ENCODE results near the gene MCUR1.
"Not testable (repeated sequence)": the region's sequence is repeated elsewhere in the genome, so short reads cannot be mapped to it uniquely, and the experiment has no call there.

MCUR1 gene

DNA sequence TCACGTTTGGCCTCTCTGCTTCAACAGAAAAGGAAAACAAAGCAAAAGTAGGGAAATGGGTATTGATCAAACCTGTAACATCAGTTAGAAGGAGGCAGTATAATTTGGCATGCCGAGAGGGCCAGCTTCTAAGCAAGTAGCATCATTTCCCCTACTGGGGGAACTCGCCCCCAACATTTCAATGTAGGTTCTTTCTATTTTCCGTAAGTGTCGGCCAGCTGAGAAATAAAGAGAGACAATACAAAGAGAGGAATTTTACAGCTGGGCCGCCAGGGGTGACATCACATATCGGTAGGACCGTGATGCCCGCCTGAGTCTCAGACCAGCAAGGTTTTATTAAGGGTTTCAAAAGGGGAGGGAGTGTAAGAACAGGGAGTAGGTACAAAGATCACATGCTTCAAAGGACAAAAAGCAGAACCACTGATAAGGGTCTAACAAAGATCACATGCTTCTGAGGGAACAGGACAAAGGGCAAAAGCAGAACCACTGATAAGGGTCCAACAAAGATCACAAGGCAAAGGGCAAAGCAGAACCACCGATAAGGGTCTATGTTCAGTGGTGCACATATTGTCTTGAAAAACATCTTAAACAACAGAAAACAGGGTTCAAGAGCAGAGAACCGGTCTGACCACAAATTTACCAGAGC lies 14.4 kb upstream of the MCUR1 start:
- not testable (repeated sequence) for DNase-seq (ENCODE audit: low read depth in 3 of 3)

DNA sequence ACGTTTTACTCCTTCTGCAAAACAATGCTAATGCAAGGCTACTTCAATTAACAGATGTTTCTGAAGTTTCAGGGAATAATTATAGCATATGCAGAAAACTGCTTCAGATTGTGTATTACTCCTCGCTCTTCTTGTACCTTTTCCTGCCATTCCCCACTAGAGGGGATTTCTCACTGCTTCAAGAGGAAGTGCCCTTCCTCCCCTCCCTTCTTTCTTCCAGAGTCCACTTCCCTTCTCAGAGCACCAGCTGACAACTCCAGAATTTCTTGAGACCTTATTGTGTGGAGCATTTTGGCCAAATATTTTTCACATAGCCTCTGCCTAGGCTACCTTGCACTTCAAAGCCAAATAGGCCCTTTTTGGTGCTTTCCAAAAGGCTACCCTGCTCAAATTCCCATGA lies 12.7 kb upstream of the MCUR1 start:
- no peak for DNase-seq (ENCODE audit: low read depth in 3 of 3)

DNA sequence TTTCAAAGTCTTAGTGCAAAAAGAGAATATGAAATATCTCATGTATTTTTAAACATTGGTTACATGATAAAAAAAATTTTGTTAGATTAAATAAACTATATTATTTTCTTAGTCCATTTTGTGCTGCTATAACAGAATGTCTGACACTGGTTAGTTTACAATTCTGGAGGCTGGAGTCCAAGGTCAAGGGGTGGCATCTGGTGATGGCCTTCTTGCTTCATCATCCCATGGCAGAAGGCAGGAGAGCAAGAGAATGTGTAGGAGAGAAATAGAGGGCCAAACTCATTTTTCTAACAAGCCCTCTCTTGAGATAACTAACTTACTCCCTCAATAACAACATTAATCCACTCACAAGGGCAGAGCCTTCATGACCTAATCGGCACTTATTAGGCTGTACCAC lies 11.5 kb upstream of the MCUR1 start:
- DNase-seq (ENCODE audit: low read depth in 3 of 3) = no peak

DNA sequence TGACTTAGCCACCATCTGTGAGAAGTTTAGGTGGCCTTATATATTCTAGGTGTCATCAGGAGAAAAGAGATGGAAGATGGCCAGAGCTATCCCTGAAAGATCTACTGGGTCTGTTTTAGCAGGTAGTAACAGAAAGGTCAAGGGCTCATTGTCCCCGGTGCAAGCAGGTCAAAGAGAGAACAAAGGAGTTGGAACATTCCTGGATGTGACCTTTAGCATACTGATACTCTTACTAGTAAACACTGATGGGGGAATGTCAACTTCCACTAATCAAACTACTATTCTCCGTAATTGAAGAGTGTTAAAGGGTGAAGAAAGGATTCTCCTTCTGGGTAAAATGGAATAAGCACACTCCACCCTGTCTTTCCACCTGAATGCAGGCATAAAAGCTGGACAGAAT lies 4.0 kb upstream of the MCUR1 start:
- no peak for DNase-seq (ENCODE audit: low read depth in 3 of 3)

DNA sequence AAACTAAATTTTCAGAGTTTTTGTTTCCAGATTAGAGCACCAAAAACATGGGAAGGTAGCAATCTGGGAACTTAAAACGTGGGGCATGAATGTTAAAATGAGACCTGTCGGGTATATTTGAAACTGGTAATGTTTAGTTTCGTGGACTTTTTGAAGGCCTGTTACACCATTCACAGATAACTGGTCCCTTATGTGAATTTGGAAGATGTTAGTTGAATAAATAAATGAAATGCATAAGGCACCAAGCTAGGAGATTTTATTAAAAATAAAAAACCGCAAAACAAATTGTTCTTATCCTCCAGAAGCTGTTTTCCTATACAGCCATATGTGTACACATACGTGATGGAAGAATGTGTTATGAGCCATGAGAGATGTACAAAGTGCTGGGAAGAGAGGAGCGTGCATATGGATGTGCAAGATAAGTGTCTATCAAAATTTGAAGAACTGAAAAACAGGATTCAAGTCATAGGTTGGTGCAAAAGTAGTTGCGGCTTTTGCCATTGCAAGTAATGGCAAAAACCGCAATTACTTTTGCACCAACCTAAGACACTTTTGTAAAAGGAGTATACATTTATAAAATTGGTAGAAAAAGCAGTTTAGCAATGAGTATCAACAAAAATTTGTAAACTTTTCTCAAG lies 700 bp upstream of the MCUR1 start:
- DNase-seq (ENCODE audit: low read depth in 3 of 3) = no peak

DNA sequence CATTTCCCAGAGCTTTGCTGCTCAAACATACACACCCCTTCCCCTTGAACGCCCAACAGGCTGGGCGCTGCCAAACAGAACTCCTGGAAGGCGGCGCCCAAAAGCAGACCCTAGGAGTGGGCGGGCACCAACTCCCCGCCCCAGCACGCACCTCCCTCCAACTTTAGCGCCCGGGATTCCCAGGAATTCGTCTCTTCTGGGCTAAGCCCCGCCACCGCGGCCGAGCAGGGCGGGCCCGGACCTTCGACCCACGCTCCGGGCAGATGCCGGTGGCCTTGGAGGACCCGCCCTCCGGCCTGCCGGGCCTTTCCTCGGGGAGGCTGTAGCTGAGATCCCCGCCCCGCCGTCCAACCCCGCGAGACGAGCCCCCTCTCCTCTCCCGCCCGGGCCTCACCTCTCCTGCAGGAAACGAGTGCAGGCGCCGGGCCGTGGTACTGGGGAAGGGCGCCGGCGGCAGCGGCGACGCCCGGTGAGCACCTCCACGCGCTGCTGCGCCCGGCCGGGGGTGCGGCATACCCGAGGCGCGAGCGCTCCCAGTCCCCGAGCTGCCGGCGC lies 659 bp downstream of the MCUR1 start:
- DNase-seq (ENCODE audit: low read depth in 3 of 3) = peak in 1 of 3 donors; percentile 26

DNA sequence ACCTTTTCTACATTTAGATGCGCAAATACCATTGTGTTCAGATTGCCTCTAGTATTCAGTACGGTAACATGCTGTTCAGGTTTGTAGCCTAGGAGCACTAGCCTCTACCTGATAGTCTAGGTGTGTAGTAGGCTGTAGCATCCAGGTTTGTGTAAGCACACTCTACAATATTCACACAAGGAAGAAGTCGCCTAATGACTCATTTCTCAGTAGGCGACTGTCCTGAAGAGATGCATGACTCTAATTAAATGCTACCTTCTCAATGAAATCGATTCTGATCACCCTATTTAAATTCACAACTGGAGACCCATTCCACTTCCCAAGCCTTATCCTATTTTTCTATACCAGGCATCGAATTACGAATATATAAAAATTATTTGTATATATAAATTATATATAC lies 1.3 kb downstream of the MCUR1 start:
- DNase-seq (ENCODE audit: low read depth in 3 of 3) = no peak

DNA sequence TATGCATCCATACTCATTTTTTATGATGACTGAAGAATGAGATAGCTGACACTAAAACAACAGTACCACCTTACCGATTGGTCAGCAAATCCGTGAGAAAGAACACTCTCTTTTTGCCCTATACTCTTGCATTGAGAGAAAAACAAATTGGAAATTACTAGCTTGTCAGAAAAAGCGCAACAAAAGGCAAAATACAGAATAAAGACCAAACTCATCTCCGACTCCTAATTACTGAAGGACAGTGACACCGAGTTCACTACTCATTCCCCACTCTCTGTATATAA lies 2.1 kb downstream of the MCUR1 start:
- DNase-seq (ENCODE audit: low read depth in 3 of 3) = no peak

DNA sequence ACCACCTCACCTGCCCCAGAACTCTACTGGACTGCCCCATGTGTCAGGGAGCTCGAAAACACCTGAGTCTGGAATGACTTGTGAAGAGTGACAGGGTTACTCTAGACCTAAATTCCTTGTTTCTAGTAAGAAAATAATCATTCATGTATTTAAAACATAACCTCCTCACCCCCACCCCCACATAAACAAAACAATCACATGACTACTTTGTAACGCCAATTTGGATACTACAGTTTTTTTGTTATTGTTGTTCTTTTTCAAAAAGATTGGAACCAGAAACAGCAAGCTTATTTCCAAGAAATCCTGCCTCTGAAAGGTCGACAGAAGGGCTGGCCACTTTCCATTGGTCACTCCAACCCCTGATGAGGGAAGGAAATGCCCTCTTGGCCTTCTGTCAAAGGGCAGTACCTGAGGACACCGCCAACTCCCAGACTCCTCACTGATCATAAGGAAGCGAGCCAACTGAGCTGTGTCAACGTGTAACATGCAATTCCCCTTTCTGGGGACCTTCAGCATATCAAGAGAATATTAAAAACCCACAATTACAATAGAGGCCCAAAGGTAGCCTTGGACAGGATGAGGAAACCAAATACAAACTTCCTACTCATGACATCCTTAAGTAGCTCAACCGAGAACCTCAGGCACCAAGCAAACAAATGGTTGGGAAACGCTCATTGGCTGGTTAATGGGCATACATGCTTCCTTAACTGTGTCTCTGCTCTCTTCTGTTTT lies 2.6 kb downstream of the MCUR1 start:
- DNase-seq (ENCODE audit: low read depth in 3 of 3) = no peak

DNA sequence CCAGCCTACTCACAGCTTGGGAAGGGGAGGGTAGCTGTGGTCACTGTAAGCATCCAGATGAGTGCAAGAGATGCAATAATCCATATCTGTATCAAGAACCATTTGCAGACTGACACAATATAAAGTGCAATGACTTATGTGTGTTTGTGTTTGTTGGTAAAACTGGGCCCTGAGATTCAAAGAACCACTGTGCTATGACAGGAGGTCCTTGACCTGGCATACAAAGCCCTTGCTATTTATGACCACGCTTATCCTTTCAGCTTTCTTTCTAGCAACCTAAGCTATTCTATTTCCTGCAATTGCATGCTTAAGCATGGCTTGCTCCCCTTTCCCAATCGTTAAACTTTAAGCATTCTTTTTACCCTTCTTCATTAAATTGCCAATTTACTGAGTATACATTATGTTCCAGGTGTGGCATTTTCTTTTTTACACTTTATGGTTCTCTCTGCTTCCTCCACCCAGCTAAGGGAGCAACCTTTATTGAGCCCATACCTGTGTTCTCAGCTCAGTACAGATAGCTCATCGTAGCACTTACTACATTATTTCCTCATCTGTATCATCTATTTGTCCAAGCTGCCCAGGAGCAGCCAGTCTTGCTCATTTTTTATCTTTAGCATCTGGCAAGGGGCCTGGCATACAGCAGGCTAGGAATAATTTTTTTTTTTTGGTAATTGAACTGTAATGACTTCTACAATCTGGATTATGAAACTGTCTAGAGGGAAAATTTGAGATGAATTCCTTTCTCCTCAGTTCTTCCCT lies 3.5 kb downstream of the MCUR1 start:
- DNase-seq (ENCODE audit: low read depth in 3 of 3) = no peak

DNA sequence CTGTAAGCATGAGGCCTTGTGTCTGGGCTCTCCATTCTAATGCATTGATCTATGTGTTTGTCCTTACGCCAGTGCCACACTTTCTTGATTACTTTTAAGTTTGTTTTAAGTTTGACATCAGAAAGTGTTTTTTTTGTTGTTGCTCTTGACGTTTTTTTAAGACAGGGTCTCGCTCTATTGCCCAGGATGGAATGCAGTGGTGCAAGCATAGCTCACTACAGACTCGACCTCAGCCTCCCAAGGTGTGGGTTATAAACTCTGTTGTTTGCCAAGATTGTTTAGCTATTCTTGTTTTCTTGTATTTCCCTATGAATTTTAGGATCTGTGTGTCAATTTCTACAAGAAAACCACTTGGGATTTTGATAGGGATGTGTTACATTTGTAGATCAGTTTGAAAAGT lies 5.6 kb downstream of the MCUR1 start:
- DNase-seq (ENCODE audit: low read depth in 3 of 3) = no peak

DNA sequence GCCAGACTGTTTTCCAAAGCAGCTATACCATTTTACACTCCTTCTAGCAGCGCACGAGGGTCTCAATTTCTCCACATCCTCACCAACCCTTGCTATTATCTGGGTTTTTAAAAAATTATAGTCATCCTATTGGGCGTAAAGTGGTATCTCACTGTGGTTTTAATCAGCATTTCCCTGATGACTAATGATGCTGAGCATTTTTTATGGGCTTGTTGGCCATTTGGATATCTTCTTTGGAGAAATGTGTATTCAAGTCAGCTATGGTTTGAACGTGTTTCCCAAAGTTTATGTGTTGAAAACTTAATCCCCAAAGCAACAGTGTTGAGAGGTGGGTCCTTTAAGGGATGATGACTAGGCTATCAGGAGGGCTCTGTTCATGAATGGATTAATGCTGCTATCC lies 6.7 kb downstream of the MCUR1 start:
- no peak for DNase-seq (ENCODE audit: low read depth in 3 of 3)

DNA sequence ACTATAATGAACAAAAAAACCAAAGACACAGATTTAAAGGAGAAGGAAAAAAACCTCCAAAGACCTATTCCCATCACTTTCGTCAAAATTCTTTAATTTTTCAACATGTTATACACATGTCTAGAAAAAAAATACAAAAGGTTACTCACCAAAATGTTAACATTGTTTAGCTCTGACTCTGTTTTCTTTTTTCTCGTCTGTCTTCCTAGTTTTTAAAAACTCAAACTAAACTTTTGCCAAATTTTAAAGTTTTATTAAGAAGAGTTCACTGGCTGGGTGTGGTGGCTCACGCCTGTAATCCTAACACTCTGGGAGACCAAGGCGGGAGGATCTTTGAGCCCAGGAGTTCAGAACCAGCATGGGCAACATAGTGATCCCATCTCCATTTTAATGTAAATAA lies 10.8 kb downstream of the MCUR1 start:
- DNase-seq (ENCODE audit: low read depth in 3 of 3) = no peak

DNA sequence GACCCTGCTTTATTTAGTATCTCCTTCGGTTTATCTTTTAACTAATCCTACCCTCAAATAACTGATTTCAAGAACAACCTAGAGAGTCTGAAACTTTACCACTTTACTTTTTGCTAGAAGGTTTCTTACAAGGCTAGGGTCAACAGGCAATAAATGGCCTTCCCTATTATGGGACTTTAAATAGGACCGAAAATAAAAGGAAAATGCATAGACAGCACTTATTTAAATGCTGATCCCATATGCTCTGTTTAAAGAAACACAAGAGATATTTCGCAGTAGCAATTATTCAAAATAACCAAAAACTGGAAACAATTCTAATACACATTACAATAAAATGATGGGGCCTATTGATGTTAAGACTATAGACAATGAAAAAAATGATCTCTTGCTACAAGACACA lies 13.7 kb downstream of the MCUR1 start:
- no peak for DNase-seq (ENCODE audit: low read depth in 3 of 3)

DNA sequence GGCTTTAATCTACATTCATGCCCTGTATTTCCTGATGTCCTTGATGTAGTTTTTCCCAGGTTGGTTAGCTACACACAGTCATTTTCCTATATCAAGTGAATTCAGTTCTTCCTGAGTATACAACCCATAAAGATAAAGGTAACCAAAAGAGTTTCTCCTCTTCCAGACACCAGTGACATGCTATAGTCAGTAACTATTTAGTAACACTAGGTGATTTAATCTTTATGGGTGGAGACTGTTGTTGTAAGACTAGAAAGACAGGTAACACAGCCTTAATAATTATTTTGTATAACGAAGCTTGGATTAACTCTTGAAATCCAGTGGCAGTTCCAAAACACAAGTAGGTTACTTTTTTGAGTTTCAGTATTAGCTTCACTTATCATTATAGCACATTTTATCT lies 17.6 kb downstream of the MCUR1 start:
- DNase-seq (ENCODE audit: low read depth in 3 of 3) = no peak

DNA sequence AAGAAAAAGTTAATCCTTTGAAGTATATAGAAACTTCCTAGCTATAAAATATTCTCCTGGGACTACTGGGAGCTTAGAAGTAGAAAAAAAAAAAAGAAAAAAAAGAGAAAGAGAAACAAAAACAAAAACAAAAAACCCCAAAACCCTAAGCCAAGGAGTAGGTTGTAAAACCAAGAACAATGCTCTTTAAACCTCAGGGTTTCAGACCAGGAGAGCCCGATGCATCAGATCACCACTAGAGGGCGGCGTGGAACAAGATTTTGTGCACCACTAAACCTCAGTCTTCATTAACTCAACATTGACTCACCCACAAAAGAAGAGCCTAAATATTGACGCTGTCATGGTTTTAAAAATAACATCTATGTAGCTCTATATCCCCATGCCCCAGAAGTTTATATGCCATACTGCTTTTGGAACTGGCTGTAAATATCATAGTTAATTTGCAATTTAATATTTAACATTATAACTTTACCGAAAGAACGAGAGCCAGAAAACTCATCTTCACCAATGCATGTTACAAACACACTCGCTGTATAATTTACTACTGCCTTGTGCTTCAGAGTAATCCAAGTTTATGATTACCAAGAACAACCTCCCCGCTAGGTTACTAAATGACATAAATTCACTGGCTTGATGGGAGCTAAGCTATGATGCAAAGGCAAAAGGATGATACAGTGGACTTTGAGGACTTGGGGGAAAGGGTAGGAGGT lies 19.2 kb downstream of the MCUR1 start:
- peak; percentile 78 to 81 (median 79) for DNase-seq (ENCODE audit: low read depth in 3 of 3)

DNA sequence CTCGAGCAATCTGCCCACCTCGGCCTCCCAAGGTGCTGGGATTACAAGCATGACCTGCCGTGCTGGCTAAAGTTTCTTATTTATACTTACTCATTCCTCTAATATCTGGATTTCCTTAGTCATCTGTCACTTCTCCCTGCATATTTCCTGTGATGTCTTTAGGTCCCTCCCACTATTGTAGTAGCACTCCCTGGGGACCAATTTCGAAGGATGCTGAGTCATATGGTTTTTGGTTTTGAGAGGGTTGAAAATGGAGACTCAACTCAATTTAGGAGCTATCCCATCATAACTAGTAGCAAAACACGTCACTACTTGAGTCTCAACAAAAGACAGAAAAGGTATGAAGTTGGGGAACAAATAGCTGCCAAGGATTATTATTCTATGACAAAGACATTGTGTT lies 20.2 kb downstream of the MCUR1 start:
- DNase-seq (ENCODE audit: low read depth in 3 of 3) = no peak

DNA sequence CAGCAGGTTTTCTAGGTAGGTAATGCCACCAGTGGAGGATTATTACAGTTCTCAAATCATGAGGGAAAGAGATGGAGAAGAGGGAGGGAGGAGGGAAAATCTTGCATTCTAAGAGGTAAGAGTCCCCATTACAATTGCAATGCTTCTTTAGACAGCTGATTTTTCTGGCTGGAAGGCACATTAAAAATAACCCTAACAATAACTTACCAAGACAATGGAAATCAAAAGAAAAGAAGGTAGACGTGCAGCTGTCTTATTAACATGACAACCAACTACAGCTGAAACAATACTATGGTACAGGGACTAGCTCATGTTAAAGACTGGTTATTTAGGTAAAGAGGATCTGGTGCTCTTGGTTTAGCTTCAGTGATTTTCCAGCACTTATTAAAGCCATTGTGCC lies 24.6 kb downstream of the MCUR1 start:
- DNase-seq (ENCODE audit: low read depth in 3 of 3) = no peak

DNA sequence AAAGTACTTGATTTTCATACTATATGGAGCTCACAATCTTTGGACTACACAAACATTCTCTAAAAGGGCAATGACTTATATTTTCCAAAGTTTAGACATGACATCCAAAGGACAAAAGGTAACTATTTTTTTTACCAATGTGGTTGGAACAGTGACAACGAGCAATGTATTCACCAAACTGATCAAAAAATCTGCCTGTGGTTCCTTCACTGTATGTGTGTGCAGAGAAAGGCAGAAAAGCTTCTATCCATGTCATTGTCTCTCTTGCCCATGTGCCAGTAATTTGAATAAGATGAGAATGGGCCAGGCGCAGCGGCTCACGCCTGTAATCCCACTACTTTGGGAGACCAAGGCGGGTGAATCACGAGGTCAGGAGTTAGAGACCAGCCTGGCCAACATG lies 25.5 kb downstream of the MCUR1 start:
- DNase-seq (ENCODE audit: low read depth in 3 of 3) = no peak

DNA sequence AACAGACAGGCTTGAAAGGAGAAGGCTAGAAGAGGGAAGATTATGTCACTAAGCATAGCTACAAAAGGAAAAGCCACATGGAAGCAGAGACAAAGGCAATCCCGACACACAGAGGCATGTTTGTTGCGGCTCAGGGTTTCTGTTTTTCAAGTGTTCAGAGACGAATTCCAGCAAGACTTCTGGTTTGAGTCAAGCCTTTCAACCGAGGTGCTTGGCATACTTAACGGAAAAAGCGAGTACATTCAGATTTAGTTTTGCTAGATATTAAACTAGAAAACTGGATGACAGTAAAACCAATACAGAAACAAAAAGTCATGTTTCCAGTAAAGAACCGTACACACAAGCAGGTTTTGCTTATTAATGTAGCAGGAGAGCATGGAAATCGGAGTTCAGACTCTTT lies 27.2 kb downstream of the MCUR1 start:
- no peak for DNase-seq (ENCODE audit: low read depth in 3 of 3)

DNA sequence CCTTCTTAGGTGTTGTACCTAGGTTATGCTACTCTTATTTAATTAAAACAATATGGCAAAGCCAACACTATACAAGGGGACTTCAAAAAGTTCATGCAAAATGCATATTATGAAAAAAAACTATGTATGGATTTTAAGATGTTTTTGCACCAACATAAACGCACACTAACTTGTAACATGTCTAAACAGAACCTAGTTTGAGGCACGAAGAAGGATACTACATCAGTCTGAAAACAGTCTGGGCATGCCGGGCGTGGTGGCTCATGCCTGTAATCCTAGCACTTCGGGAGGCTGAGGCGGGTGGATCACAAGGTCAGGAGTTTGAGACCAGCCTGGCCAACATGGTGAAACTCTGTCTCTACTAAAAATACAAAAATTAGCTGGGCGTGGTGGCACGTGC lies 34.2 kb downstream of the MCUR1 start:
- DNase-seq (ENCODE audit: low read depth in 3 of 3) = not testable (repeated sequence)

DNA sequence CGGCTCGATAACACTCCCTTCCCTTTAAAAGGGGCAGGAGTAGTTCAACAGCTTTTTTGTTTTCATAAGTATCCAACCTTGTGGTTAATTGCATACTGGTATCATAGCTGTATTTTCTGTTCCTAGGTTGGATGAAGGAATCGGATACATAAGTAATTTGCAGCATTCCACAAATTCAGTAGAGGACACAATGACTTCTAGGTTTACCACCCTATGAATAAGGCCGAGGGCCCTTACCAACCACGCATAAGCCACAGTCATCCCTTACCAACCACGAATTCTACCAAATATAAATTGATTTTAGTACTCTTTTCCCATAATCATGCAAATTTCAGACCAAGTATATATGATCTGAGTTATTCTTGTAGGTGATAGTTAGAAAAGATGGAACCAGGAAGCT lies 36.3 kb downstream of the MCUR1 start:
- DNase-seq (ENCODE audit: low read depth in 3 of 3) = no peak

All from stimulated activated CD4-positive, alpha-beta T cell treated with anti-CD3 and anti-CD28 coated beads, TNF-alpha, amount 100 ng/mL, for 48 hours (primary cell).